Mesenchymal stem cell (in vitro differentiated cells and primary cell): ENCODE measurements around the gene ZSWIM8.

ENCODE experiments used
- DNase-seq: peaks from one replicate; pipeline ENCODE4 v3.0.0-alpha.2; 2013
- H2AFZ ChIP-seq: one replicate; pipeline ENCODE4 v1.6.1; 2013; ENCODE audit warnings: low read depth, mild to moderate bottlenecking, control low read depth, inconsistent platforms, low read length, moderate library complexity
- H2AK5ac ChIP-seq: 2 replicates; pipeline ENCODE4 v1.6.1; 2013; ENCODE audit warnings: low read length, moderate library complexity, mild to moderate bottlenecking, inconsistent platforms; ENCODE audit not compliant: severe bottlenecking
- H2BK120ac ChIP-seq: one replicate; pipeline ENCODE4 v1.6.1; 2013; ENCODE audit warnings: low read depth, mild to moderate bottlenecking, inconsistent platforms, low read length, moderate library complexity
- H2BK12ac ChIP-seq, 2 experiments: one replicate each; pipeline ENCODE4 v1.6.1; 2013; ENCODE audit warnings: inconsistent platforms in 2 of 2, low read length in 2 of 2, mild to moderate bottlenecking in 2 of 2, moderate library complexity in 2 of 2, control low read depth in 1 of 2
- H2BK15ac ChIP-seq: one replicate; pipeline ENCODE4 v1.6.1; 2013; ENCODE audit warnings: mild to moderate bottlenecking, low read depth, inconsistent platforms; ENCODE audit not compliant: poor library complexity, severe bottlenecking
- H2BK5ac ChIP-seq: 2 replicates; pipeline ENCODE4 v1.6.1; 2013; ENCODE audit warnings: low read depth, mild to moderate bottlenecking, low read length, control low read depth, inconsistent platforms; ENCODE audit not compliant: poor library complexity, severe bottlenecking
- H3K14ac ChIP-seq, 2 experiments: one replicate each; pipeline ENCODE4 v1.6.1; 2013; ENCODE audit warnings: inconsistent platforms in 2 of 2, low read length in 2 of 2, control low read depth in 1 of 2, mild to moderate bottlenecking in 1 of 2, moderate library complexity in 1 of 2
- H3K18ac ChIP-seq, 2 experiments: one replicate each; pipeline ENCODE4 v1.6.1; 2013; ENCODE audit warnings: inconsistent platforms in 2 of 2, low read length in 2 of 2, control low read depth in 1 of 2, low read depth in 1 of 2, mild to moderate bottlenecking in 1 of 2
- H3K23ac ChIP-seq, 2 experiments: one replicate each; pipeline ENCODE4 v1.6.1; 2013; ENCODE audit warnings: inconsistent platforms in 2 of 2, low read length in 2 of 2, mild to moderate bottlenecking in 2 of 2, moderate library complexity in 2 of 2, control low read depth in 1 of 2
- H3K27ac ChIP-seq: 2 replicates; pipeline ENCODE4 v1.5.1; 2013; ENCODE audit warnings: mild to moderate bottlenecking, moderate library complexity, low read length, control low read depth, inconsistent platforms; ENCODE audit not compliant: poor library complexity, severe bottlenecking
- H3K27me3 ChIP-seq, 2 experiments: 2 replicates each; pipeline versions ENCODE4 v1.6.1 to v1.7.0; 2013; ENCODE audit warnings: low read length in 2 of 2, mild to moderate bottlenecking in 2 of 2, moderate library complexity in 2 of 2, control low read depth in 1 of 2, inconsistent platforms in 1 of 2; ENCODE audit not compliant: control insufficient read depth in 1 of 2, insufficient read depth in 1 of 2
- H3K36me3 ChIP-seq, 2 experiments: 2 replicates each; pipeline versions ENCODE4 v1.6.1 to v1.7.0; 2013; ENCODE audit warnings: low read length in 2 of 2, control low read depth in 1 of 2, inconsistent platforms in 1 of 2, low read depth in 1 of 2, mild to moderate bottlenecking in 1 of 2; ENCODE audit not compliant: insufficient read depth in 2 of 2, control insufficient read depth in 1 of 2
- H3K4ac ChIP-seq, 2 experiments: one replicate each; pipeline ENCODE4 v1.6.1; 2013; ENCODE audit warnings: inconsistent platforms in 2 of 2, low read length in 2 of 2, mild to moderate bottlenecking in 2 of 2, moderate library complexity in 2 of 2, control low read depth in 1 of 2, low read depth in 1 of 2
- H3K4me1 ChIP-seq: 2 replicates; pipeline ENCODE4 v1.6.1; 2013; ENCODE audit warnings: low read depth, low read length, control low read depth; ENCODE audit not compliant: control insufficient read depth, insufficient read depth
- H3K4me2 ChIP-seq: 2 replicates; pipeline ENCODE4 v1.6.1; 2013; ENCODE audit warnings: low read length, mild to moderate bottlenecking, inconsistent platforms; ENCODE audit not compliant: poor library complexity, severe bottlenecking
- H3K4me3 ChIP-seq, 2 experiments: 2 replicates each; pipeline versions ENCODE4 v1.5.1 to v1.7.0; 2013; ENCODE audit warnings: low read length in 2 of 2, mild to moderate bottlenecking in 2 of 2, control low read depth in 1 of 2, low read depth in 1 of 2; ENCODE audit not compliant: insufficient read depth in 1 of 2
- H3K79me1 ChIP-seq: replicated peaks from 2 replicates; pipeline ENCODE4 v1.6.1; 2013; ENCODE audit warnings: mild to moderate bottlenecking, control low read depth, low read length, inconsistent platforms; ENCODE audit not compliant: poor library complexity, severe bottlenecking
- H3K9ac ChIP-seq: 2 replicates; pipeline ENCODE4 v1.7.0; 2013; ENCODE audit warnings: mild to moderate bottlenecking, low read length, moderate library complexity
- H3K9me3 ChIP-seq: 2 replicates; pipeline ENCODE4 v1.7.0; 2013; ENCODE audit warnings: mild to moderate bottlenecking, low read length; ENCODE audit not compliant: control insufficient read depth
- H4K8ac ChIP-seq: one replicate; pipeline ENCODE4 v1.6.1; 2013; ENCODE audit warnings: inconsistent platforms, mild to moderate bottlenecking, low read length, moderate library complexity
- H4K91ac ChIP-seq: one replicate; pipeline ENCODE4 v1.6.1; 2013; ENCODE audit warnings: mild to moderate bottlenecking, low read length, inconsistent platforms
- WGBS: methylation state at CpG from one replicate; pipeline ENCODE4 v1.1.7; 2013; ENCODE audit warnings: mixed read lengths; 5-methylcytosine and 5-hydroxymethylcytosine counted together

ZSWIM8 gene

DNA sequence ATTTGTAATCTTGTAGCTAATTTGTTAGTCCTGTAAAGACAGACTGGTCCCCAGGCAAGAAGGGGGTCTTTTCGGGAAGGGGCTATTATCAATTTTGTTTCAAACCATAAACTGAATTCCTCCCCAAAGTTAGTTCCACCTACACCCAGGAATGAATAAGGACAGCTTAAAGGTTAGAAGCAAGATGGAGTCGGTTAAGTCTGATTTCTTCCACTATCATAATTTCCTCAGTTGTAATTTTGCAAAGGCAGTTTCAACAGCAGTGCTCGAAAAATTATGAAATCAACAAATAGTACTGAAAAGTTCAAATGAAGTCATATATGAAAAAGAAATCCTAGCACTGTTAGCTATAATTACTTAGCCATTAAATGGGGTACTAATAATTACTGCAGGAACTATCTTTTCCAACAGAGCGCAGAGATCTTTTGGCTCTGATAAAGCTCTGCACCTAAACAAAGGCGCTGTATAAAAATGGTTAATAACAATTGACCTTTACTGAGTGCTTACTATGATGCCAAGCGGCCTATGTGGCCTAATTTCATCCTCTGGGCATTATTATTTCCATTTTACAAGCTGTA lies 42.0 kb upstream of the ZSWIM8 start:
- Histone ChIP-seq H3K23ac (no peak overlapping the region), H3K18ac (peak overlapping the region; percentile 71 to 98), H3K9me3 (no peaks in the 10 kb centered on the region), H2BK120ac (peak overlapping the region; percentile 97), H2AFZ (no peak overlapping the region), H2BK5ac (peak overlapping the region; percentile 82), H3K4me2 (peak overlapping the region; percentile 93), H2BK12ac (no peak overlapping the region), H4K8ac (peak overlapping the region; percentile 96), H3K4ac (peak overlapping the region; percentile 99 to 100), H3K27me3 (no peaks in the 10 kb centered on the region), H3K79me1 (peaks cover 11% of the 10 kb centered on the region), H3K9ac (peak overlapping the region; percentile 98), H3K27ac (peak overlapping the region; percentile 69), H2AK5ac (peak overlapping the region; percentile 100), H3K36me3 (peaks cover 25 to 30% of the 10 kb centered on the region in 2 experiments), H3K4me1 (peaks cover 7% of the 10 kb centered on the region), H4K91ac (peak overlapping the region; percentile 86), H2BK15ac (peak overlapping the region; percentile 52), H3K14ac (no peak overlapping the region), H3K4me3 (peak overlapping the region; percentile 63 to 95)
- DNase-seq, result peak; percentile 6
- WGBS, result 3% methylated on average over 2 of the region's 6 CpGs

DNA sequence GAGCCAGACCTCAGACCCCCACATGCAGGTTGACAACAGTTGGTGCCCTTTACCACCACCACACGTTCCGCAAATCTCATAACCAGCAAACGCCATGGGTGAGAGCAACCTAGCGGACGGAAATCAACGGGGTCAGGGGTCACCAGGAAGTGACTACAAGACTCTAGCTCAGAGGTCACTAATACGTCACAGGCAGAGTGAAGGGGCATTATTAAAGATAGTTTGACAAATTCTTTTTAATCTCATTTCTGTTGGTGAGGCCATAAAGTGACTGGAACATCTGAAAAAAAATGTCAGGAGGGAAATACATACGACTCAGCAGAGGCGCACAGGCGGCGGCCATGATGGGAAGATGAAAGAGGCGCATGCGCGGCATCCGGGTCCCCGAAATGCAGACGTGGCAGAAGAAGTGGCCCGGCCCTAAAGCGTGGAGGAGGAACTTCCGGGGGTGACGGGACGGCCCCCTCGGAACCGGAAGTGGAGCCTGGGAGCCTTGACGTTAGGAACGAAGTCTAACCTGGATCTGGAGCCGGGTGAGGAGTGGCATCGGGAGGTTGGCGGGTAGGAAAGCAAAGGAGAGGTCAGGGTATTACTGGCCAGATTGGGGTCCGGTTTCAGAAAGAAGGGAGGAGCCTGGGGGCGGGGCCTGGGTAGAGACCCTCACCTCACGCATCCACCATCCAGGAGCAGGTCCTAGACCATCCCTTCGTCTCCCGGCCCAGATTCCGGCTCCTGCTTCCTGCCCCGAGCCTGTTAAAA lies 41.3 kb upstream of the ZSWIM8 start, which contains the start of gene SEC24C:
Gene SEC24C (plus strand): TSS at position 468 of the 759 bp plus-strand sequence. CDS start 2,461 bp downstream, outside the sequence.
- peak; percentile 97 for DNase-seq
- Histone ChIP-seq H3K4me1 (peaks cover 7% of the 10 kb centered on the region), H2BK120ac (peak within 1 kb of the TSS; percentile 97), H2BK5ac (peak within 1 kb of the TSS; percentile 82), H3K9ac (peak within 1 kb of the TSS; percentile 98), H3K79me1 (peaks cover 11% of the 10 kb centered on the region), H3K9me3 (no peaks in the 10 kb centered on the region), H4K8ac (peak within 1 kb of the TSS; percentile 96), H3K27ac (peak within 1 kb of the TSS; percentile 69), H2AFZ (peak within 1 kb of the TSS; percentile 18), H2BK12ac (no peak within 1 kb of the TSS), H3K4ac (peak within 1 kb of the TSS; percentile 99 to 100), H3K23ac (peak within 1 kb of the TSS in 1 of 2 experiments; percentile 34), H3K36me3 (peaks cover 29 to 36% of the 10 kb centered on the region in 2 experiments), H3K4me3 (peak within 1 kb of the TSS; percentile 66 to 95), H2AK5ac (peak within 1 kb of the TSS; percentile 100), H3K18ac (peak within 1 kb of the TSS; percentile 81 to 98), H2BK15ac (peak within 1 kb of the TSS; percentile 52), H3K14ac (peak within 1 kb of the TSS in 1 of 2 experiments; percentile 27), H4K91ac (peak within 1 kb of the TSS; percentile 86), H3K27me3 (no peaks in the 10 kb centered on the region), H3K4me2 (peak within 1 kb of the TSS; percentile 93)
- WGBS, result under 1% methylated on average over 34 of the region's 36 CpGs

DNA sequence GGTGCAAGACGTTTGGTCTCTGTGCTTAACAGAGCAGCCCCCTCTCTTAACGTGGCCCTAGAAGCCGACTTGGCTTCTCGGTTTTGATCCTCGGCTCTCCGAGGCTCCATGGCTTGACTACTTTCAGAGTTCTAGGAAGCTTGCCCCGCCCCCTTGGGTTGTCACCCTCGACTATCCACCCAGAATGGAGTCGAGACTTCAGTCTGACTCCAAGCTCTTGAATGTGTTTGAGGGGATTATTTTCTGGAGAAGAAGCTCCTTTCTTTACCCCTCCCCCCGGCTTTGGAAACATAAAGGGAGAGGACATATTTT lies 40.8 kb upstream of the ZSWIM8 start:
- no peaks in the 10 kb centered on the region for H3K9me3 ChIP-seq
- peak overlapping the region; percentile 98 for H3K9ac ChIP-seq
- H3K36me3 ChIP-seq, result peaks cover 33 to 36% of the 10 kb centered on the region in 2 experiments
- H3K4me1 ChIP-seq, result peaks cover 7% of the 10 kb centered on the region
- H3K27me3 ChIP-seq, result no peaks in the 10 kb centered on the region
- H3K4me3 ChIP-seq, result peak overlapping the region; percentile 66 to 95
- H4K91ac ChIP-seq, result peak overlapping the region; percentile 5
- peaks cover 11% of the 10 kb centered on the region for H3K79me1 ChIP-seq
- peak overlapping the region in 1 of 2 experiments; percentile 81 for H3K18ac ChIP-seq
- H3K23ac ChIP-seq, result peak overlapping the region in 1 of 2 experiments; percentile 34
- H3K4ac ChIP-seq, result peak overlapping the region; percentile 0 to 42
- H3K27ac ChIP-seq, result peak overlapping the region; percentile 69
- no peak overlapping the region for H3K14ac ChIP-seq
- peak overlapping the region; percentile 18 for H2AFZ ChIP-seq
- H2BK15ac ChIP-seq, result no peak overlapping the region
- H3K4me2 ChIP-seq, result peak overlapping the region; percentile 71
- H4K8ac ChIP-seq, result peak overlapping the region; percentile 5
- H2BK12ac ChIP-seq, result no peak overlapping the region
- no peak overlapping the region for H2AK5ac ChIP-seq
- DNase-seq, result peak; percentile 87
- H2BK5ac ChIP-seq, result no peak overlapping the region
- no peak overlapping the region for H2BK120ac ChIP-seq
- 0% methylated on average over 7 of the region's 10 CpGs for WGBS

DNA sequence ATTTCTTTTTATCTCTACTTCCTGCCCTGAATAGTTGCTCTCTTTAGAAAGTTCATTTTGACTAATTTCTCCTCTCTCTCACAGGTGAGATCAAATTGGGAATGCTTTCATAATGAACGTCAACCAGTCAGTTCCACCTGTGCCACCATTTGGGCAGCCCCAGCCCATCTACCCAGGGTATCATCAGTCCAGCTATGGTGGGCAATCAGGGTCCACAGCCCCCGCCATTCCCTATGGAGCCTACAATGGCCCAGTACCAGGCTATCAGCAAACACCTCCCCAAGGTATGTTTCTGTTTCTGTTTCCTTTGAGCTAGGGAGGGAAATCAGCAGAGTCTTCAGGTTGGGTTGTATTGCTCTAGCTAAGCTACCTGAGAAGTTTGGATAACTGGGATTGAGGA lies 38.7 kb upstream of the ZSWIM8 start:
- no peak overlapping the region for H4K91ac ChIP-seq
- H2AFZ ChIP-seq, result no peak overlapping the region
- peaks cover 13% of the 10 kb centered on the region for H3K79me1 ChIP-seq
- no peaks in the 10 kb centered on the region for H3K9me3 ChIP-seq
- H2BK120ac ChIP-seq, result no peak overlapping the region
- H3K27me3 ChIP-seq, result no peaks in the 10 kb centered on the region
- peaks cover 4% of the 10 kb centered on the region for H3K4me1 ChIP-seq
- H3K4me3 ChIP-seq, result no peak overlapping the region
- no peak overlapping the region for H2BK5ac ChIP-seq
- DNase-seq, result no peak
- H3K23ac ChIP-seq, result no peak overlapping the region
- no peak overlapping the region for H3K14ac ChIP-seq
- no peak overlapping the region for H2AK5ac ChIP-seq
- H2BK12ac ChIP-seq, result no peak overlapping the region
- peaks cover 34 to 52% of the 10 kb centered on the region in 2 experiments for H3K36me3 ChIP-seq
- WGBS, result 100% methylated on average over 1 of the region's 2 CpGs
- H3K9ac ChIP-seq, result no peak overlapping the region
- no peak overlapping the region for H4K8ac ChIP-seq
- no peak overlapping the region for H2BK15ac ChIP-seq
- H3K27ac ChIP-seq, result no peak overlapping the region
- no peak overlapping the region for H3K4me2 ChIP-seq
- no peak overlapping the region for H3K18ac ChIP-seq
- no peak overlapping the region for H3K4ac ChIP-seq
